Spleen (tissue), 11 donors: ENCODE results near the gene EMC8. TPM values are rescaled to one million over a fixed set of nuclear protein-coding genes. Genes with fewer than 3 reads are reported as not detected.

Experiments used
- DNase-seq: peaks from one replicate; pipeline ENCODE4 v3.0.0-alpha.2; 2020
- H3K27ac ChIP-seq, 8 donors: fragments of 200-600 bp; sonication (generic) in 7 of 8; 1 replicate in 4 of 8; 2 replicates in 4 of 8; pipeline versions ENCODE4 v1.5.0 to v1.8.0; 2016 to 2021; ENCODE audit warnings: inconsistent platforms in 4 of 8, mild to moderate bottlenecking in 4 of 8, moderate library complexity in 1 of 8
- H3K27me3 ChIP-seq, 7 donors: fragments of 200-600 bp; sonication (generic) in 6 of 7; replicated peaks in 1 of 7; 1 replicate in 4 of 7; 2 replicates in 3 of 7; pipeline versions ENCODE4 v1.5.0 to v1.8.0; 2016 to 2021; ENCODE audit warnings: inconsistent platforms in 3 of 7, mild to moderate bottlenecking in 1 of 7
- H3K36me3 ChIP-seq, 6 donors: fragments of 200-600 bp; sonication (generic) in 5 of 6; 1 replicate in 4 of 6; 2 replicates in 2 of 6; pipeline versions ENCODE4 v1.5.0 to v1.8.0; 2016 to 2021; ENCODE audit warnings: inconsistent platforms in 2 of 6
- H3K4me1 ChIP-seq, 6 donors: fragments of 200-600 bp; sonication (generic) in 5 of 6; 1 replicate in 3 of 6; 2 replicates in 3 of 6; pipeline versions ENCODE4 v1.5.0 to v1.8.0; 2016 to 2021; ENCODE audit warnings: inconsistent platforms in 3 of 6
- H3K4me3 ChIP-seq, 8 donors: fragments of 200-600 bp; sonication (generic) in 7 of 8; 1 replicate in 4 of 8; 2 replicates in 4 of 8; pipeline versions ENCODE4 v1.5.0 to v1.8.0; 2016 to 2021; ENCODE audit warnings: inconsistent platforms in 4 of 8, mild to moderate bottlenecking in 4 of 8, moderate library complexity in 2 of 8
- H3K9me3 ChIP-seq, 8 donors: fragments of 200-600 bp; sonication (generic) in 7 of 8; 1 replicate in 4 of 8; 2 replicates in 4 of 8; pipeline versions ENCODE4 v1.5.0 to v1.8.0; 2016 to 2021; ENCODE audit warnings: inconsistent platforms in 4 of 8
- POLR2A ChIP-seq, 3 donors: fragments of 450-650 bp; IDR thresholded peaks; one replicate each; pipeline ENCODE4 v1.5.1; 2017; ENCODE audit warnings: antibody characterized with exemption in 3 of 3, mild to moderate bottlenecking in 1 of 3
- POLR2AphosphoS5 ChIP-seq, 3 donors: sonication (generic); formaldehyde crosslinking; IDR thresholded peaks; one replicate each; pipeline ENCODE4 v1.5.1; 2017; ENCODE audit warnings: antibody characterized with exemption in 3 of 3
- WGBS, 5 donors: extraction: QIAGEN DNeasy Blood & Tissue Kit in 3 of 5; methylation state at CpG; one replicate each; pipeline versions ENCODE4 v1.1.5 to v1.1.7; 2013 to 2018; 5-methylcytosine and 5-hydroxymethylcytosine counted together
- intact Hi-C: fragments of 100-400 bp; cut with DNase I; formaldehyde crosslinking; loops from one replicate; pipeline ENCODE4 v1.15.0; 2023; ENCODE audit warnings: low total_unique reads
- polyA plus RNA-seq, 3 donors: library from polyadenylated mRNA; stranded (reverse); fragments of 200-250 nt; gene quantifications; one replicate each; pipeline ENCODE4 v1.2.1, GENCODE V29; 2013
- total RNA-seq, 7 donors: library from RNA; depleted of rRNA in 3 of 7; stranded (reverse); fragments of >200 nt in 3 of 7; fragmentation: NEBNext Ultra II Directional in 4 of 7; extraction: Animal tissue kit (Norgen Biotek cat#: 25700) in 4 of 7; gene quantifications; one replicate each; pipeline versions ENCODE4 v1.1.0 to v1.2.1, GENCODE V29; 2016 to 2021
- TF ChIP-seq, protein P1 (sequence below), 11 experiments: fragments of 200-600 bp in 7 of 11; fragments of 450-650 bp in 4 of 11; sonication (generic) in 4 of 11; IDR thresholded peaks in 8 of 11; conservative IDR thresholded peaks in 3 of 11; 1 replicate in 7 of 11; 2 replicates in 4 of 11; pipeline versions ENCODE4 v1.4.0 to v1.8.0; 2016 to 2021; ENCODE audit warnings: antibody characterized with exemption in 11 of 11, inconsistent platforms in 4 of 11, mild to moderate bottlenecking in 1 of 11
- donor health status: healthy with polysubstance abuse.
- donor health status: DM: no; HTN: no; CAD: no; lungs with moderate emphysema.
- donor health status: DM: no; HTN: no; CAD: no.
- donor health status: Bipolar disorder and iron deficiency.
- donor health status: healthy.
- donor health status: DM: no; HTN: no; CAD: no.
- donor health status: DM: yes; HTN: yes; CAD: no.

EMC8 gene
- total and polyA plus RNA-seq, 10 donors, result 10.1 to 43.0 (median 23.8) TPM

DNA sequence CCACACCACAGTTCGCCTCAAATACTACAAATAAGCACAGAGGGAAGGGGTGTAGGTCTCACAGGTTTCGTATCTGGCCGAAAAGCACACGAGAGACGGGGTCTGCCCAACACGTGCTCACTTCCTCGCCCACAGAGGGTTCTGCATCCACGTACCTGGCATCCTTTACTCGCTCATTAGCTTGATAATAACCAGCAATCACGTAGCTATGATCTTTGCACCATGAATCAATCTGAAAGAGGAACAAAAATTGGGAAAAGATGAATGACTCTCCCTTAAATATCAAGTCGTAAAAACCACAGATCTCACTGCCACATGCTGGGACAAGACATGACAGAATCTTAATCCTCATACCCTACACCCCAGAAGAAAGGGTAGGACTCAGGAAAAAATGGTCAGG lies 10.5 kb downstream of the EMC8 start:
- H3K27me3 ChIP-seq, result no peaks in the 10 kb centered on the region
- peaks cover 0 to 17% (median 0%) of the 10 kb centered on the region in 6 donors for H3K4me1 ChIP-seq
- H3K27ac ChIP-seq, result no peak overlapping the region
- 79 to 87% (median 84%) methylated on average over 11 of the region's 11 CpGs for WGBS, 5 donors
- peaks cover 0 to 6% (median 0%) of the 10 kb centered on the region in 8 donors for H3K9me3 ChIP-seq
- no peak overlapping the region for H3K4me3 ChIP-seq
- no peak for DNase-seq
- intact Hi-C loops, result no loop called here
- peaks cover 5 to 89% (median 58%) of the 10 kb centered on the region in 6 donors for H3K36me3 ChIP-seq
- TF ChIP-seq POLR2AphosphoS5 (IDR thresholded peaks at IDR 0.05) (no peak), POLR2A (IDR thresholded peaks at IDR 0.05) (no peak)
- TF ChIP-seq, protein P1, sequence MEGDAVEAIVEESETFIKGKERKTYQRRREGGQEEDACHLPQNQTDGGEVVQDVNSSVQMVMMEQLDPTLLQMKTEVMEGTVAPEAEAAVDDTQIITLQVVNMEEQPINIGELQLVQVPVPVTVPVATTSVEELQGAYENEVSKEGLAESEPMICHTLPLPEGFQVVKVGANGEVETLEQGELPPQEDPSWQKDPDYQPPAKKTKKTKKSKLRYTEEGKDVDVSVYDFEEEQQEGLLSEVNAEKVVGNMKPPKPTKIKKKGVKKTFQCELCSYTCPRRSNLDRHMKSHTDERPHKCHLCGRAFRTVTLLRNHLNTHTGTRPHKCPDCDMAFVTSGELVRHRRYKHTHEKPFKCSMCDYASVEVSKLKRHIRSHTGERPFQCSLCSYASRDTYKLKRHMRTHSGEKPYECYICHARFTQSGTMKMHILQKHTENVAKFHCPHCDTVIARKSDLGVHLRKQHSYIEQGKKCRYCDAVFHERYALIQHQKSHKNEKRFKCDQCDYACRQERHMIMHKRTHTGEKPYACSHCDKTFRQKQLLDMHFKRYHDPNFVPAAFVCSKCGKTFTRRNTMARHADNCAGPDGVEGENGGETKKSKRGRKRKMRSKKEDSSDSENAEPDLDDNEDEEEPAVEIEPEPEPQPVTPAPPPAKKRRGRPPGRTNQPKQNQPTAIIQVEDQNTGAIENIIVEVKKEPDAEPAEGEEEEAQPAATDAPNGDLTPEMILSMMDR (IDR thresholded peaks at IDR 0.05 in 8 of 11, conservative IDR thresholded peaks at IDR 0.05 in 3 of 11), result no peak

DNA sequence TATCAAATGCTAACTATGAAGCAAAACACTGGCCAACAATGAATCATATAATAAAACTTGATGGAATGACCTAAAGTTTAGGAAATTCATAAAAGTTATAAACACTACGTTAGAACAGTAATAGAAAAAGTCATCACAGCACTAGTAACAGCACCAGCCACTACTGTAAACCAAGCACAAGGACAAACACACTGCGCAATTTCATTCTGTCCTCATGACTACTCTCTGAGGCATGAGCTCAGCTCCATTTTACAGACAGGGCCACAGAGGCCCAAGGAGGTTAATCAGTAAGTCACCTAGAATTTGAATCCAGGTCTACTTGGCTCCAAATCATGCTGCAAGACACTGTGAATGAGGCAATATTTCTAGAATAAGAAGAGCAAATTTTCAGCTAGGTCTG lies 13.4 kb downstream of the EMC8 start:
- H3K4me3 ChIP-seq, result no peak overlapping the region
- intact Hi-C loops, result no loop called here
- no peaks in the 10 kb centered on the region for H3K9me3 ChIP-seq
- H3K27me3 ChIP-seq, result no peaks in the 10 kb centered on the region
- 88 to 96% (median 93%) methylated on average over 2 of the region's 2 CpGs for WGBS, 5 donors
- peaks cover 0 to 35% (median 0%) of the 10 kb centered on the region in 6 donors for H3K4me1 ChIP-seq
- peaks cover 5 to 88% (median 46%) of the 10 kb centered on the region in 6 donors for H3K36me3 ChIP-seq
- H3K27ac ChIP-seq, result no peak overlapping the region
- TF ChIP-seq, protein P1 (IDR thresholded peaks at IDR 0.05 in 8 of 11, conservative IDR thresholded peaks at IDR 0.05 in 3 of 11), result no peak
- TF ChIP-seq POLR2A (IDR thresholded peaks at IDR 0.05), result no peak
- no peak for TF ChIP-seq POLR2AphosphoS5 (IDR thresholded peaks at IDR 0.05)
- DNase-seq, result no peak

DNA sequence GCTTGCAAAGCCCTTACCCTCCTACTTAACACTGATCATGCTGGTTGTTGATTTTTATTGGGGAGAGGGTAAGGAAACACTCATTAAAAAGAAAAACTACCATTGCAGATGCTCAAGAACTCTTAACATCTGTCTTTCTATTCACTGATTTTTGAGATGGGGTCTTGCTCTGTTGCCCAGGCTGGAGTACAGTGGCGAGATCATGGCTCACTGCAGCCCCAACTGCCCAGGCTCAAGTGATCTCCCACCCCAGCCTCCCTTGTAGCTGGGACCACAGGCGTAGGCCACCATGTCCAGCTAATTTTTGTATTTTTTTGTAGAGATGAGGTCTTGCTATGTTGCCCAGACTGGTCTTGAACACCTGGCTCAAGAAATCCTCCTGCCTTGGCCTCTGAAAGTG lies 14.5 kb downstream of the EMC8 start:
- Histone ChIP-seq H3K27me3 (no peaks in the 10 kb centered on the region), H3K4me3 (no peak overlapping the region), H3K4me1 (peaks cover 0 to 27% (median 0%) of the 10 kb centered on the region in 6 donors), H3K36me3 (peaks cover 5 to 97% (median 57%) of the 10 kb centered on the region in 6 donors), H3K27ac (no peak overlapping the region), H3K9me3 (no peaks in the 10 kb centered on the region)
- DNase-seq, result no peak
- TF ChIP-seq, protein P1 (IDR thresholded peaks at IDR 0.05 in 8 of 11, conservative IDR thresholded peaks at IDR 0.05 in 3 of 11), result no peak
- TF ChIP-seq POLR2AphosphoS5 (IDR thresholded peaks at IDR 0.05) (no peak), POLR2A (IDR thresholded peaks at IDR 0.05) (no peak)
- WGBS, 5 donors, result 90 to 100% (median 100%) methylated on average over 2 of the region's 2 CpGs
- intact Hi-C loops, result no loop called here

DNA sequence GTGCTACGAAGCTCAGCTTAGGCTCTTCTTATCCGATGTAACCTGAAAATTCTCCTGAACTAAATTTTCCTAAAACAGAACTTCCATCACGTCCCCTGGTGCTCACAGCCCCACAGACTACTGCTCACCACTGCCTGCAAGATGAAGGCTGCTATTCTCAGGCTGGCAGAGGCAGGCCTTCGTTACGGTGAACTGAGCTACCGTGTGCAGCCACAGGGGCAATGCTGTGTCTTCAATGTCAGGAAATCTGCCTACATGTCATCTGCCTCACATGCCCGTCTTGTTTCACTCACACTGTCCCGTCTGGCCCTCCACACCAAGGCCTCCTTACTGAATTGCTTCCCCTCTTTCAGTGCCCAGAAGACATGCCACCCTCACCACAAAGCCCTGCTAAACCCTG lies 15.9 kb downstream of the EMC8 start:
- Histone ChIP-seq H3K4me3 (no peak overlapping the region), H3K36me3 (peaks cover 5 to 98% (median 64%) of the 10 kb centered on the region in 6 donors), H3K9me3 (no peaks in the 10 kb centered on the region), H3K27me3 (no peaks in the 10 kb centered on the region), H3K4me1 (peaks cover 0 to 26% (median 3%) of the 10 kb centered on the region in 6 donors), H3K27ac (peak overlapping the region in 1 of 8 donors; percentile 75)
- WGBS, 5 donors, result 74 to 94% (median 82%) methylated on average over 8 of the region's 8 CpGs
- DNase-seq, result no peak
- no peak for TF ChIP-seq POLR2A (IDR thresholded peaks at IDR 0.05)
- TF ChIP-seq, protein P1 (IDR thresholded peaks at IDR 0.05 in 8 of 11, conservative IDR thresholded peaks at IDR 0.05 in 3 of 11), result no peak
- intact Hi-C loops, result no loop called here
